Liver (tissue), 3 donors: ENCODE data around the gene ANKRD35.

Experiments
- CTCF ChIP-seq: fragments of 150-350 bp; IDR thresholded peaks from 2 replicates; pipeline ENCODE4 v1.5.1; 2017; ENCODE audit warnings: improper control_type of control experiment, low read depth, low read length; ENCODE audit not compliant: missing input control
- EGR1 ChIP-seq, 2 donors: IDR thresholded peaks; 2 replicates each; pipeline ENCODE4 v1.6.1; 2016 to 2018; ENCODE audit warnings: antibody characterized with exemption in 2 of 2, low read depth in 2 of 2
- GABPA ChIP-seq, 2 donors: IDR thresholded peaks in 1 of 2; conservative IDR thresholded peaks in 1 of 2; 2 replicates each; pipeline ENCODE4 v1.6.1; 2016; ENCODE audit warnings: antibody characterized with exemption in 2 of 2, mild to moderate bottlenecking in 1 of 2, moderate library complexity in 1 of 2
- HNF4A ChIP-seq, 2 donors: conservative IDR thresholded peaks; 2 replicates each; pipeline ENCODE4 v1.6.1; 2016; ENCODE audit warnings: antibody characterized with exemption in 2 of 2, mild to moderate bottlenecking in 2 of 2
- JUND ChIP-seq, 2 donors: IDR thresholded peaks; 2 replicates each; pipeline ENCODE4 v1.6.1; 2016; ENCODE audit warnings: antibody characterized with exemption in 2 of 2
- MAX ChIP-seq: IDR thresholded peaks from 2 replicates; pipeline ENCODE4 v1.6.1; 2016; ENCODE audit warnings: antibody characterized with exemption
- NR2F2 ChIP-seq: IDR thresholded peaks from 2 replicates; pipeline ENCODE4 v1.6.1; 2016; ENCODE audit warnings: antibody characterized with exemption
- RAD21 ChIP-seq, 2 donors: IDR thresholded peaks; 2 replicates each; pipeline ENCODE4 v1.6.1; 2016; ENCODE audit warnings: antibody characterized with exemption in 2 of 2, mild to moderate bottlenecking in 2 of 2
- SP1 ChIP-seq: IDR thresholded peaks from 2 replicates; pipeline ENCODE4 v1.6.1; 2018; ENCODE audit warnings: antibody characterized with exemption, mild to moderate bottlenecking
- TAF1 ChIP-seq: conservative IDR thresholded peaks from 2 replicates; pipeline ENCODE4 v1.6.1; 2016; ENCODE audit warnings: antibody characterized with exemption, mild to moderate bottlenecking
- YY1 ChIP-seq: IDR thresholded peaks from 2 replicates; pipeline ENCODE4 v1.6.1; 2016; ENCODE audit warnings: antibody characterized with exemption, mild to moderate bottlenecking
- ZBTB33 ChIP-seq: IDR thresholded peaks from 2 replicates; pipeline ENCODE4 v1.6.1; 2016; ENCODE audit warnings: antibody characterized with exemption
- donor health status: healthy.
- donor health status: healthy.

GRCh38 chr1:145922266-145922665 is 36.6 kb upstream of the ANKRD35 start:
- TF ChIP-seq CTCF (no peak), EGR1 (IDR thresholded peaks at IDR 0.05; ENCODE audit: low read depth in 2 of 2) (no peak), NR2F2 (no peak), YY1 (no peak), SP1 (no peak), GABPA (IDR thresholded peaks at IDR 0.05 in 1 of 2, conservative IDR thresholded peaks at IDR 0.05 in 1 of 2) (no peak), ZBTB33 (no peak), RAD21 (IDR thresholded peaks at IDR 0.05) (no peak), TAF1 (no peak), JUND (IDR thresholded peaks at IDR 0.05) (no peak), MAX (no peak), HNF4A (conservative IDR thresholded peaks at IDR 0.05) (no peak)
